ENCODE measurements around the gene MED26. TPM values are rescaled to one million over a fixed set of nuclear protein-coding genes. Genes with fewer than 3 reads are reported as not detected.

MED26 gene
- total and polyA plus RNA-seq, 2 of the 13 experiments (the other 11 are each of a cell fraction or from before 2014, with no cell fraction given): 3.5 to 3.8 TPM

DNA sequence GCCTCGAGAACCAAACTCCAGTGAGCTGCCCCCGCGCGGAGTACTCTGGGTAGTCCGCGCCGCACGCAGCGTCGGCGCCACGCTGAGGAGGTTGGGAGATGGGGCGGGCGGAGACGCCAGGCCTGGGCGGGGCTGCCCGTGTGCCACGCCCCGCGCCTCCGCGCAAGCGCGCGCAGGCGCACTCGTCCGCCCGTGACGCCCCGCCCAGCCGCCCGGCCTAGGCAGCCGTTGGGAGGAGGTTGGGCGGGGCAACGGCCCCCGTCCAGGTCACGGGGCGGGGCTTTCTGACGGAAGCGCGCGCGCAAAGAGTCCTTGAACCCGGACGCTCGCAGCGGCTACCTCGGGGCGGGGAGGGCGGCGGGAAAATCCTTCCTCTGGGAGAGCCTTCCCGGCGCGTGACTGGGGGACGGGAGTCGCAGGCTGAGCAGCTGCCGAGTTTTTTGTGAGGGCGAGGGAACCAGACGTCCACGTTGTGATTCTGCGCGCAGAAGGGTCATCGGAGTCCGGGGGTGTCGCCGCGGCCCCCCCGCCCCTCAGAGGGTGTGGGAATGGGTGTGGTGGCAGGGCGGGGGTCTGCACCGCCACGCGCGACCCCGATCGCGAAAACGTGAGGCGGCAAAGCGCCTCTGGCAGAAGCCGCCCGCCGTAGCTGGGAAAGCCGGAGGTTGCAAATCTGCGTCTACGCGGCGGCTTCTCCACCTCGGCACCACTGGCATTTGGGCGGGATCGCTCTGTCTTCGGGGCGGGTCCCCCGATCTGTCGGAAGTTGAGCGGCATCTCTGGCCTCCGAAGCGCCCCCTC is at the start of gene MED26 (continued):
- TF ChIP-seq CEBPZ (IDR thresholded peaks at IDR 0.05; ENCODE audit: low read length): no peak
- TF ChIP-seq, protein P1, sequence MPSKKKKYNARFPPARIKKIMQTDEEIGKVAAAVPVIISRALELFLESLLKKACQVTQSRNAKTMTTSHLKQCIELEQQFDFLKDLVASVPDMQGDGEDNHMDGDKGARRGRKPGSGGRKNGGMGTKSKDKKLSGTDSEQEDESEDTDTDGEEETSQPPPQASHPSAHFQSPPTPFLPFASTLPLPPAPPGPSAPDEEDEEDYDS (CRISPR knock-in tag; IDR thresholded peaks at IDR 0.05): peak; percentile 55; the same call in 1 of the 2 replicates
- TF ChIP-seq CCAR2 (optimal IDR thresholded peaks at IDR 0.05; ENCODE audit: low read depth, low read length): no peak
- 0 out of 2 replicates have a peak, but pooled peaks have one; percentile 12 for TF ChIP-seq NAIF1 (CRISPR knock-in tag; IDR thresholded peaks at IDR 0.05; ENCODE audit: borderline replicate concordance)
- TF ChIP-seq IKZF1 (IDR thresholded peaks at IDR 0.05): no peak
- 0 out of 2 replicates have a peak, but pooled peaks have one; percentile 13 for TF ChIP-seq MED13 (CRISPR knock-in tag; IDR thresholded peaks at IDR 0.05)
- TF ChIP-seq SP1 (IDR thresholded peaks at IDR 0.05): no peak
- TF ChIP-seq SP1 (CRISPR knock-in tag; IDR thresholded peaks at IDR 0.05): peak; percentile 78
- TF ChIP-seq GFI1 (CRISPR knock-in tag; IDR thresholded peaks at IDR 0.05; ENCODE audit: borderline replicate concordance): 0 out of 2 replicates have a peak, but pooled peaks have one; percentile 36
- no peak for TF ChIP-seq REPIN1 (CRISPR knock-in tag; IDR thresholded peaks at IDR 0.05; ENCODE audit: borderline replicate concordance, low read depth)
- no peak for TF ChIP-seq MLLT10 (CRISPR knock-in tag; IDR thresholded peaks at IDR 0.05)
- no peak for TF ChIP-seq TCF7L2 (IDR thresholded peaks at IDR 0.05; ENCODE audit: low read depth, low read length)
- TF ChIP-seq REL (CRISPR knock-in tag; conservative IDR thresholded peaks at IDR 0.05): no peak
- TF ChIP-seq ZNF230 (CRISPR knock-in tag; IDR thresholded peaks at IDR 0.05): 0 out of 2 replicates have a peak, but pooled peaks have one; percentile 80
- TF ChIP-seq ZZZ3 (CRISPR knock-in tag; IDR thresholded peaks at IDR 0.05; ENCODE audit: borderline replicate concordance): no peak
- TF ChIP-seq ZNF790 (CRISPR knock-in tag; IDR thresholded peaks at IDR 0.05; ENCODE audit: borderline replicate concordance): peak; percentile 83; the same call in 1 of the 2 replicates
- no peak; the same call in 1 of the 2 replicates for TF ChIP-seq ZBTB3 (CRISPR knock-in tag; IDR thresholded peaks at IDR 0.05; ENCODE audit: borderline replicate concordance, low read depth)
- TF ChIP-seq ZNF75D (CRISPR knock-in tag; IDR thresholded peaks at IDR 0.05; ENCODE audit: borderline replicate concordance): no peak
- no peak for TF ChIP-seq ARNT (IDR thresholded peaks at IDR 0.05)
- TF ChIP-seq, protein P2, sequence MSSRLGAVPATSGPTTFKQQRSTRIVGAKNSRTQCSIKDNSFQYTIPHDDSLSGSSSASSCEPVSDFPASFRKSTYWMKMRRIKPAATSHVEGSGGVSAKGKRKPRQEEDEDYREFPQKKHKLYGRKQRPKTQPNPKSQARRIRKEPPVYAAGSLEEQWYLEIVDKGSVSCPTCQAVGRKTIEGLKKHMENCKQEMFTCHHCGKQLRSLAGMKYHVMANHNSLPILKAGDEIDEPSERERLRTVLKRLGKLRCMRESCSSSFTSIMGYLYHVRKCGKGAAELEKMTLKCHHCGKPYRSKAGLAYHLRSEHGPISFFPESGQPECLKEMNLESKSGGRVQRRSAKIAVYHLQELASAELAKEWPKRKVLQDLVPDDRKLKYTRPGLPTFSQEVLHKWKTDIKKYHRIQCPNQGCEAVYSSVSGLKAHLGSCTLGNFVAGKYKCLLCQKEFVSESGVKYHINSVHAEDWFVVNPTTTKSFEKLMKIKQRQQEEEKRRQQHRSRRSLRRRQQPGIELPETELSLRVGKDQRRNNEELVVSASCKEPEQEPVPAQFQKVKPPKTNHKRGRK (CRISPR knock-in tag; IDR thresholded peaks at IDR 0.05): no peak
- TF ChIP-seq HCFC1 (IDR thresholded peaks at IDR 0.05; ENCODE audit: low read depth, low read length): peak; percentile 48; the same call in 1 of the 2 replicates
